Measurements from ENCODE around the gene PKN1.

DNA sequence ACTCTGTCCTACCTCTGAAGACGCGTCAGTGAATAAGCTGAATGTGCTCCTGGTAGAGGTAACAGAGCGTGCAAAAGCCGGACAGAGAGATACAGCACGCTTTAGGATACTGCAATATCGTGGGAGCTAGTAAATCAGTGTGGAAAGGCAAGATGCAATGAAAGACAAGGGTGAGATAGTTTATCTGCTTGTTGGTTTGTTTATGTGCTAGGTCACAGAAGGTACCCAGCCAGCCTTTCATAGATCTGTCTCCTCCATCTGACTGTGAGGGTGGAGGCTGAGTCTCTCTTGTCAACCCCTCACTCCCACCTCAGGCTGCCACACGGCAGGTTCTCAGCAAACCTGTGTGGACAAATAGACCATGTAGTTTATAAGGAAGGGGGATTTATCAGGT is 63.7 kb downstream of the PKN1 start:
- TF ChIP-seq CTCF (IDR thresholded peaks at IDR 0.05) (no peak), POLR2A (IDR thresholded peaks at IDR 0.05) (no peak)

All from uterus (tissue), 2 donors.